Caco-2 (cell line): Measurements from ENCODE around the gene NAP1L4. TPM values are rescaled to one million over a fixed set of nuclear protein-coding genes. Genes with fewer than 3 reads are reported as not detected.

Source experiments
- BruUV-seq: library from RNA; stranded (reverse); fragments of 400-500 nt; replicated peaks from 2 replicates; lab custom pipeline; 2021; lab: Mats Ljungman, UMichigan
- CTCF ChIA-PET: fragments of 300-600 bp; sonication (Branson Sonifier 250); formaldehyde crosslinking; loops from one replicate; lab custom pipeline; 2022; ENCODE audit warnings: antibody characterized with exemption; lab: Charles Lee
- POLR2A ChIA-PET: fragments of 300-600 bp; sonication (Branson Sonifier 250); formaldehyde crosslinking; loops from one replicate; lab custom pipeline; 2022; ENCODE audit warnings: antibody characterized with exemption; lab: Charles Lee
- DNase-seq, 2 experiments: peaks; one replicate each; pipeline versions ENCODE4 v3.0.0 to v3.0.0-alpha.2; 2020 to 2022
- H3K27me3 ChIP-seq: replicated peaks from 2 replicates; pipeline ENCODE4 v1.6.0; 2011; ENCODE audit warnings: low read length; ENCODE audit not compliant: control insufficient read depth, insufficient read depth
- H3K36me3 ChIP-seq: 2 replicates; pipeline ENCODE4 v1.5.1; 2011; ENCODE audit warnings: low read length; ENCODE audit not compliant: control insufficient read depth, insufficient read depth
- H3K4me1 ChIP-seq: fragments of 250-450 bp; sonication (Bioruptor Pico); 2 replicates; pipeline ENCODE4 v1.5.1; 2020; ENCODE audit warnings: mild to moderate bottlenecking
- H3K4me3 ChIP-seq: 2 replicates; pipeline ENCODE4 v1.5.1; 2011; ENCODE audit warnings: low read depth, mild to moderate bottlenecking, control low read depth, low read length
- H3K9me3 ChIP-seq: fragments of 250-450 bp; sonication (Bioruptor Pico); 2 replicates; pipeline ENCODE4 v1.5.1; 2020; ENCODE audit warnings: mild to moderate bottlenecking, moderate library complexity
- H3K27ac Mint-ChIP-seq: one replicate; pipeline ENCODE4 v1.8.0; 2022; ENCODE audit warnings: mixed read lengths; ENCODE audit not compliant: unreplicated experiment
- H3K27me3 Mint-ChIP-seq: one replicate; pipeline ENCODE4 v1.8.0; 2022; ENCODE audit warnings: mixed read lengths; ENCODE audit not compliant: insufficient read depth, unreplicated experiment
- H3K36me3 Mint-ChIP-seq: one replicate; pipeline ENCODE4 v1.8.0; 2022; ENCODE audit warnings: mild to moderate bottlenecking, mixed read lengths; ENCODE audit not compliant: insufficient read depth, unreplicated experiment
- H3K4me1 Mint-ChIP-seq: one replicate; pipeline ENCODE4 v1.8.0; 2022; ENCODE audit warnings: low read depth, mixed read lengths; ENCODE audit not compliant: unreplicated experiment
- H3K4me3 Mint-ChIP-seq: one replicate; pipeline ENCODE4 v1.8.0; 2022; ENCODE audit warnings: mild to moderate bottlenecking, moderate library complexity, mixed read lengths; ENCODE audit not compliant: unreplicated experiment
- H3K9me3 Mint-ChIP-seq: one replicate; pipeline ENCODE4 v1.8.0; 2022; ENCODE audit warnings: mixed read lengths; ENCODE audit not compliant: unreplicated experiment
- CTCF ChIP-seq, 2 experiments: fragments of 200-600 bp in 1 of 2; IDR thresholded peaks; 1 replicate in 1 of 2; 2 replicates in 1 of 2; pipeline versions ENCODE4 v1.5.1 to v1.8.0; 2011 to 2022; ENCODE audit warnings: antibody characterized with exemption in 1 of 2, control low read depth in 1 of 2, inconsistent platforms in 1 of 2, low read depth in 1 of 2, low read length in 1 of 2, mild to moderate bottlenecking in 1 of 2, moderate library complexity in 1 of 2; ENCODE audit not compliant: insufficient read depth in 1 of 2, severe bottlenecking in 1 of 2, unreplicated experiment in 1 of 2
- intact Hi-C: fragments of 100-400 bp; cut with micrococcal nuclease; formaldehyde crosslinking; loops from one replicate; pipeline ENCODE4 v1.10.0; 2022; ENCODE audit not compliant: unreplicated experiment
- total RNA-seq: library from RNA; stranded (reverse); gene quantifications from 2 replicates; pipeline ENCODE4 v1.2.3, GENCODE V29; 2022

The NAP1L4 gene
- total RNA-seq, 1 experiment from 2014 or later = 215 TPM

GRCh38 chr11:2947744-2948143, 44.4 kb downstream of the NAP1L4 start:
- Mint-ChIP-seq H3K27me3 (no peaks in the 10 kb centered on the region), H3K4me1 (peaks cover 16% of the 10 kb centered on the region), H3K36me3 (peaks cover 97% of the 10 kb centered on the region), H3K27ac (no peak overlapping the region), H3K9me3 (no peaks in the 10 kb centered on the region), H3K4me3 (no peak overlapping the region)
- Histone ChIP-seq H3K4me3 (no peak overlapping the region), H3K27me3 (no peaks in the 10 kb centered on the region), H3K36me3 (peaks cover 8% of the 10 kb centered on the region), H3K4me1 (no peaks in the 10 kb centered on the region), H3K9me3 (no peaks in the 10 kb centered on the region)
- POLR2A ChIA-PET = no interaction called here
- DNase-seq = no peak
- intact Hi-C loops = no loop called here
- CTCF ChIA-PET = no interaction called here
- no peak for TF ChIP-seq CTCF (IDR thresholded peaks at IDR 0.05; ENCODE audit: insufficient read depth in 1 of 2, low read depth in 1 of 2, low read length in 1 of 2, severe bottlenecking in 1 of 2, unreplicated experiment in 1 of 2)
- no TSS peak for BruUV-seq

- Mint-ChIP-seq H3K4me1 (peaks cover 16% of the 10 kb centered on the region), H3K27ac (no peak overlapping the region), H3K4me3 (no peak overlapping the region), H3K27me3 (no peaks in the 10 kb centered on the region), H3K9me3 (no peaks in the 10 kb centered on the region), H3K36me3 (peaks cover 93% of the 10 kb centered on the region)
- Histone ChIP-seq H3K36me3 (peaks cover 3% of the 10 kb centered on the region), H3K27me3 (no peaks in the 10 kb centered on the region), H3K9me3 (no peaks in the 10 kb centered on the region), H3K4me3 (no peak overlapping the region), H3K4me1 (no peaks in the 10 kb centered on the region)
- DNase-seq = no peak
- POLR2A ChIA-PET = no interaction called here
- intact Hi-C loops = no loop called here
- no TSS peak for BruUV-seq
- CTCF ChIA-PET = no interaction called here
- TF ChIP-seq CTCF (IDR thresholded peaks at IDR 0.05; ENCODE audit: insufficient read depth in 1 of 2, low read depth in 1 of 2, low read length in 1 of 2, severe bottlenecking in 1 of 2, unreplicated experiment in 1 of 2) = no peak
Observed at GRCh38 chr11:2945757-2946287, 46.3 kb downstream of the NAP1L4 start.

GRCh38 chr11:2945031-2945756, 46.9 kb downstream of the NAP1L4 start:
- no peak for TF ChIP-seq CTCF (IDR thresholded peaks at IDR 0.05; ENCODE audit: insufficient read depth in 1 of 2, low read depth in 1 of 2, low read length in 1 of 2, severe bottlenecking in 1 of 2, unreplicated experiment in 1 of 2)
- Histone ChIP-seq H3K36me3 (peaks cover 3% of the 10 kb centered on the region), H3K9me3 (no peaks in the 10 kb centered on the region), H3K4me1 (no peaks in the 10 kb centered on the region), H3K4me3 (no peak overlapping the region), H3K27me3 (no peaks in the 10 kb centered on the region)
- ChIA-PET POLR2A (no interaction called here), CTCF (no interaction called here)
- Mint-ChIP-seq H3K27me3 (no peaks in the 10 kb centered on the region), H3K4me3 (no peak overlapping the region), H3K9me3 (no peaks in the 10 kb centered on the region), H3K36me3 (peaks cover 94% of the 10 kb centered on the region), H3K27ac (no peak overlapping the region), H3K4me1 (peaks cover 13% of the 10 kb centered on the region)
- BruUV-seq = no TSS peak
- intact Hi-C loops = no loop called here
- no peak for DNase-seq
